GM12878 (cell line): ENCODE measurements around the gene CIAPIN1. TPM values are rescaled to one million over a fixed set of nuclear protein-coding genes. Genes with fewer than 3 reads are reported as not detected.

Experiments used
- ATAC-seq: fragments of 200-7000 bp; cut with Tn5 transposase; 3 replicates; pipeline ENCODE4 v1.9.1; 2020; ENCODE audit warnings: mild to moderate bottlenecking, moderate library complexity
- BruUV-seq: library from RNA; stranded (reverse); fragments of 400-500 nt; replicated peaks from 2 replicates; lab custom pipeline; 2021; lab: Mats Ljungman, UMichigan
- CTCF ChIA-PET: fragments of 300-600 bp; sonication (Branson Sonifier 250); formaldehyde crosslinking; extraction: SDS; loops from one replicate; lab custom pipeline; 2021; ENCODE audit warnings: inconsistent platforms; lab: Yijun Ruan, JAX
- POLR2A ChIA-PET: fragments of 350-600 bp; formaldehyde crosslinking; extraction: SDS; loops from one replicate; lab custom pipeline; 2021; ENCODE audit warnings: inconsistent platforms; lab: Charles Lee
- RAD21 ChIA-PET: fragments of 300-600 bp; sonication (Branson Sonifier 250); formaldehyde crosslinking; loops from one replicate; lab custom pipeline; 2023; ENCODE audit warnings: antibody characterized with exemption; ENCODE audit not compliant: unreplicated experiment; lab: Charles Lee
- SMC1A ChIA-PET: fragments of 300-600 bp; sonication (Branson Sonifier 250); formaldehyde crosslinking; loops from one replicate; lab custom pipeline; 2023; ENCODE audit not compliant: unreplicated experiment, uncharacterized antibody; lab: Charles Lee
- DNase-seq: peaks from one replicate; pipeline ENCODE4 v3.0.0-alpha.2; 2011; ENCODE audit warnings: low read depth, low spot score
- FAIRE-seq: peaks from 3 replicates; lab custom pipeline; 2011; peaks lifted over from hg19 to GRCh38; lab: Jason Lieb, UNC
- H2AFZ ChIP-seq: 2 replicates; pipeline ENCODE4 v1.6.0; 2011; ENCODE audit warnings: low read depth, low read length, control low read depth; ENCODE audit not compliant: control insufficient read depth
- H3K27ac ChIP-seq: 2 replicates; pipeline ENCODE4 v1.5.1; 2011; ENCODE audit warnings: control low read depth; ENCODE audit not compliant: control insufficient read depth, insufficient read depth
- H3K27me3 ChIP-seq, 2 experiments: replicated peaks in 1 of 2; 2 replicates each; pipeline versions ENCODE4 v1.6.0 to v1.6.1; 2011; ENCODE audit warnings: low read length in 1 of 2; ENCODE audit not compliant: control insufficient read depth in 2 of 2, insufficient read depth in 2 of 2
- H3K36me3 ChIP-seq, 2 experiments: 2 replicates each; pipeline ENCODE4 v1.5.1; 2011; ENCODE audit warnings: low read length in 1 of 2; ENCODE audit not compliant: control insufficient read depth in 2 of 2, insufficient read depth in 2 of 2
- H3K4me1 ChIP-seq: 2 replicates; pipeline ENCODE4 v1.6.1; 2011; ENCODE audit warnings: mild to moderate bottlenecking, low read length, moderate library complexity, mixed read lengths; ENCODE audit not compliant: control insufficient read depth, insufficient read depth
- H3K4me2 ChIP-seq: 2 replicates; pipeline ENCODE4 v1.6.0; 2011; ENCODE audit warnings: control low read depth; ENCODE audit not compliant: control insufficient read depth, insufficient read depth
- H3K4me3 ChIP-seq: fragments of 200-600 bp; sonication (generic); 2 replicates; pipeline ENCODE4 v1.5.1; 2016
- H3K79me2 ChIP-seq: 2 replicates; pipeline ENCODE4 v1.6.0; 2011; ENCODE audit warnings: low read length; ENCODE audit not compliant: control insufficient read depth, insufficient read depth
- H3K9ac ChIP-seq: 2 replicates; pipeline ENCODE4 v1.8.0; 2011; ENCODE audit warnings: low read length, control low read depth, mixed read lengths; ENCODE audit not compliant: control insufficient read depth, insufficient read depth
- H3K9me3 ChIP-seq: replicated peaks from 3 replicates; pipeline ENCODE4 v1.5.1; 2011; ENCODE audit warnings: mild to moderate bottlenecking, low read length; ENCODE audit not compliant: control insufficient read depth, insufficient read depth
- H4K20me1 ChIP-seq: 2 replicates; pipeline ENCODE4 v1.6.0; 2011; ENCODE audit not compliant: control insufficient read depth, insufficient read depth
- NRF1 ChIP-seq: conservative IDR thresholded peaks from 2 replicates; pipeline ENCODE4 v1.6.1; 2011; ENCODE audit warnings: mild to moderate bottlenecking, low read depth, low read length, improper control_type of control experiment
- SMAD5 ChIP-seq: IDR thresholded peaks from 2 replicates; pipeline ENCODE4 v1.6.1; 2016; ENCODE audit warnings: antibody characterized with exemption, low read depth
- WGBS: methylation state at CpG from one replicate; pipeline ENCODE4 v1.1.6; 2016; ENCODE audit warnings: low lambda C conversion rate; ENCODE audit not compliant: insufficient replicate concordance, insufficient coverage; ENCODE audit errors: missing lambda C conversion rate; 5-methylcytosine and 5-hydroxymethylcytosine counted together
- in situ Hi-C: fragments of 300-500 bp; cut with MboI; formaldehyde crosslinking; loops from 9 replicates; pipeline ENCODE4 v1.14.3; 2018; ENCODE audit warnings: mixed read lengths
- intact Hi-C: fragments of 100-400 bp; cut with micrococcal nuclease; formaldehyde crosslinking; loops from one replicate; pipeline ENCODE4 v1.14.2; 2022; ENCODE audit not compliant: unreplicated experiment
- polyA plus RNA-seq, 11 experiments: library from polyadenylated mRNA; depleted of rRNA in 4 of 11; unstranded in 6 of 11; stranded (reverse) in 5 of 11; fragments of >200 nt; fragmentation: Nextera tagmentation in 4 of 11; fragmentation: Illumina TruSeq in 1 of 11; extraction: Ambion mirVana in 4 of 11; extraction: Trizol in 1 of 11; gene quantifications; 1 replicate in 1 of 11; 2 replicates in 10 of 11; pipeline versions ENCODE4 v1.2.1 to v1.2.3, GENCODE V29; 2011 to 2016; ENCODE audit warnings: inconsistent platforms in 2 of 11, missing spikeins in 2 of 11, low read depth in 1 of 11
- total RNA-seq, 4 experiments: library from RNA; depleted of rRNA in 3 of 4; stranded (reverse); fragments of >200 nt in 3 of 4; fragmentation: Illumina TruSeq in 1 of 4; extraction: Trizol in 1 of 4; gene quantifications; 2 replicates each; pipeline versions ENCODE4 v1.2.1 to v1.2.3, GENCODE V29; 2013 to 2021
- TF ChIP-seq, protein P1 (sequence below), 3 experiments: IDR thresholded peaks in 2 of 3; conservative IDR thresholded peaks in 1 of 3; 2 replicates each; pipeline ENCODE4 v1.5.1; 2011; ENCODE audit warnings: low read depth in 3 of 3, low read length in 3 of 3, mild to moderate bottlenecking in 3 of 3, control low read depth in 2 of 3, moderate library complexity in 2 of 3, inconsistent platforms in 1 of 3, mixed read lengths in 1 of 3; ENCODE audit not compliant: control insufficient read depth in 2 of 3, insufficient read depth in 1 of 3; ENCODE audit errors: extremely low read depth in 1 of 3

CIAPIN1 gene
- total and polyA plus RNA-seq, 10 of the 15 experiments (the other 5 are each of a cell fraction or from before 2014, with no cell fraction given), result 46.2 to 150 (median 54.3) TPM

DNA sequence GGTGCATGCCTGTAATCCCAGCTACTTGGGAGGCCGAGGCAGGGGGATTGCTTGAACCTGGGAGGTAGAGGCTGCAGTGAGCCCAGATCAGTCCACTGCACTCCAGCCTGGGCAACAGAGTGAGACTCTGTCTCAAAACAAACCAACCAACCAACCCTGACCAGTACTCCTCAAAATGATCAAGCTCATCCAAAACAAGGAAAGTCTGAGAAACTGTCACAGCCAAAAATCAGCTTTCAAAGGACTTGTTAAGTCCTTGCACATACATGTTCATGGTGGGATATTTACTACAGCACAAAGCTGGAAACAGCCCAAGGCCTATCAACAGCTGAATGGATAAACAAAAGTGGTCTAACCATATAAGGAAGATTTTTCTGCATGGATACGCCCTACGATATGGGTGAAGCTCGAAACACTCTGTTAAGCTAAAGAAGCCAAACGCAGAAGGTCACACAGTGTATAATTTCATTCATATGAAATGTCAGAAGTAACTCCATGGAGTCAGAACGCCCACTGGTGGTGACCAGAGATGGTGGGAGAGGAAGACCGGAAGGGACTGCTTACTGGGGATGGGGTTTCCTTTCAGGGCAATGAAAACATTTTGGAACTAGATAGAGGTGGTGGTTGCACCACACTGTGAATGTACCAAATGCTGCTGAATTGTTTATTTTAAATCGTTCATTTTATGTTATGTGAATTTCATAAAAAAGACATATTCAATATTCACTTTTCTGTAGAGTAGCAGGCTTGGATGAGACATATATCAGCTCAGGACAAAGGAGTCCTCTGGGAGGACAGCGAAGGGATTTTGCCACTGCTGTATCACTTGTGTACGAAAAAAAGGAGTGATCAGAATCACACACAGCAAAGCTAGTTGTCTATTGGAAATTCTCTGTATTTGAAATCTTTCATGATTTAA is 24.9 kb downstream of the CIAPIN1 start (continued):
- TF ChIP-seq, protein P1, sequence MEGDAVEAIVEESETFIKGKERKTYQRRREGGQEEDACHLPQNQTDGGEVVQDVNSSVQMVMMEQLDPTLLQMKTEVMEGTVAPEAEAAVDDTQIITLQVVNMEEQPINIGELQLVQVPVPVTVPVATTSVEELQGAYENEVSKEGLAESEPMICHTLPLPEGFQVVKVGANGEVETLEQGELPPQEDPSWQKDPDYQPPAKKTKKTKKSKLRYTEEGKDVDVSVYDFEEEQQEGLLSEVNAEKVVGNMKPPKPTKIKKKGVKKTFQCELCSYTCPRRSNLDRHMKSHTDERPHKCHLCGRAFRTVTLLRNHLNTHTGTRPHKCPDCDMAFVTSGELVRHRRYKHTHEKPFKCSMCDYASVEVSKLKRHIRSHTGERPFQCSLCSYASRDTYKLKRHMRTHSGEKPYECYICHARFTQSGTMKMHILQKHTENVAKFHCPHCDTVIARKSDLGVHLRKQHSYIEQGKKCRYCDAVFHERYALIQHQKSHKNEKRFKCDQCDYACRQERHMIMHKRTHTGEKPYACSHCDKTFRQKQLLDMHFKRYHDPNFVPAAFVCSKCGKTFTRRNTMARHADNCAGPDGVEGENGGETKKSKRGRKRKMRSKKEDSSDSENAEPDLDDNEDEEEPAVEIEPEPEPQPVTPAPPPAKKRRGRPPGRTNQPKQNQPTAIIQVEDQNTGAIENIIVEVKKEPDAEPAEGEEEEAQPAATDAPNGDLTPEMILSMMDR (IDR thresholded peaks at IDR 0.05 in 2 of 3, conservative IDR thresholded peaks at IDR 0.05 in 1 of 3; ENCODE audit: control insufficient read depth in 2 of 3, extremely low read depth in 1 of 3, insufficient read depth in 1 of 3, low read depth in 3 of 3, low read length in 3 of 3), result peak; percentile 48 to 62 (median 62); a peak in 5 of 6 replicates
- no peak for TF ChIP-seq SMAD5

DNA sequence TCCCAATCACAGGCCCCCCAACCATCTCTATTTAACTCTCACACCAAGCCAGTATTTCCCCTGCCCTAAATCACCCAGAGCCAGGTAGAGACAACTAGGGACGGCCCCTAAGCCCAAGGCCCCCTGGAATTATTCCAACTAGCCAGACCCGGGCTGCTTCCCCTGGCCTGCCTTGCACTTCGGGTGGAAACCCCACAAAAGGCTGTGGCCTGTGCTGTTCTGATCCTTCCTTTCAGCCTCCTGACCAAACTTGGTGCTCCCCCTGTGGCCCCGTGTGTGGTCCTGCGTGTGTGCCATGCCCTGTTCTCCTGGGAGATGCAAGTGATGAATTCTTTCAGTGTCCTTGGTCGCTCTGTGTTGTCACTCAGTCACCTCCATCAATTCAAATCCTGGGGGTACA is 27.7 kb downstream of the CIAPIN1 start:
- H3K4me2 ChIP-seq, result no peak overlapping the region
- FAIRE-seq, result no peak
- BruUV-seq, result no TSS peak
- in situ Hi-C loops (loop anchor here (5.0 kb wide), 2 partner anchors 98 to 117 kb away; no protein-coding TSS in a partner anchor), intact Hi-C loops (loop anchor here (1.0 kb wide), 1 partner anchor 100 kb away; no protein-coding TSS in a partner anchor)
- no peaks in the 10 kb centered on the region for H3K79me2 ChIP-seq
- no peak overlapping the region for H2AFZ ChIP-seq
- no peaks in the 10 kb centered on the region for H3K9me3 ChIP-seq
- peaks cover 14% of the 10 kb centered on the region for H3K4me1 ChIP-seq
- no peaks in the 10 kb centered on the region for H4K20me1 ChIP-seq
- TF ChIP-seq, protein P1 (IDR thresholded peaks at IDR 0.05 in 2 of 3, conservative IDR thresholded peaks at IDR 0.05 in 1 of 3; ENCODE audit: control insufficient read depth in 2 of 3, extremely low read depth in 1 of 3, insufficient read depth in 1 of 3, low read depth in 3 of 3, low read length in 3 of 3), result 0 out of 6 replicates have a peak, but pooled peaks of 1 of the 3 experiments have one; percentile 10
- TF ChIP-seq NRF1, result no peak
- H3K36me3 ChIP-seq, result no peaks in the 10 kb centered on the region
- ATAC-seq, result no peak
- DNase-seq, result no peak
- ChIA-PET POLR2A (interaction anchor here (0.8 to 3.7 kb wide), 2 partner anchors 20 to 117 kb away, joined by 4 to 65 read pairs; no protein-coding TSS in a partner anchor), CTCF (interaction anchor here (0.6 to 14.6 kb wide), 38 partner anchors 10 to 234 kb away, joined by 3 to 632 read pairs (median 6); partner anchors contain the start of genes CCL22, CIAPIN1, COQ9 and DOK4), RAD21 (interaction anchor here (0.8 to 7.5 kb wide), 9 partner anchors 25 to 197 kb away, joined by 3 to 293 read pairs (median 6); no protein-coding TSS in a partner anchor), SMC1A (interaction anchor here (0.9 to 5.8 kb wide), 16 partner anchors 11 to 229 kb away, joined by 3 to 283 read pairs (median 6); partner anchors contain the start of genes CIAPIN1 and COQ9)
- 65% methylated on average over 6 of the region's 6 CpGs for WGBS
- no peak overlapping the region for H3K9ac ChIP-seq
- no peak overlapping the region for H3K4me3 ChIP-seq
- H3K27ac ChIP-seq, result no peak overlapping the region
- H3K27me3 ChIP-seq, result no peaks in the 10 kb centered on the region
